Endodermal cell (in vitro differentiated cells): ENCODE results near the gene KCNJ14. TPM values are rescaled to one million over a fixed set of nuclear protein-coding genes. Genes with fewer than 3 reads are reported as not detected.
"Not testable (repeated sequence)": the region's sequence is repeated elsewhere in the genome, so short reads cannot be mapped to it uniquely, and the experiment has no call there.

ENCODE experiments used
- DNase-seq: peaks from one replicate; pipeline ENCODE4 v3.0.0-alpha.2; 2017
- H3K27ac ChIP-seq: 2 replicates; pipeline ENCODE4 v1.5.1; 2013; ENCODE audit warnings: mild to moderate bottlenecking, low read depth, low read length, moderate library complexity
- H3K27me3 ChIP-seq: 2 replicates; pipeline ENCODE4 v1.6.1; 2013; ENCODE audit warnings: mild to moderate bottlenecking, low read length, moderate library complexity; ENCODE audit not compliant: insufficient read depth, control insufficient read depth, poor library complexity, severe bottlenecking
- H3K36me3 ChIP-seq: 2 replicates; pipeline ENCODE4 v1.7.0; 2013; ENCODE audit warnings: mild to moderate bottlenecking, low read length, moderate library complexity; ENCODE audit not compliant: control insufficient read depth, insufficient read depth
- H3K4me1 ChIP-seq: one replicate; pipeline ENCODE4 v1.7.0; 2013; ENCODE audit warnings: low read length; ENCODE audit not compliant: control insufficient read depth, insufficient read depth
- H3K4me3 ChIP-seq: 2 replicates; pipeline ENCODE4 v1.5.1; 2013; ENCODE audit warnings: mild to moderate bottlenecking, low read length, moderate library complexity
- H3K9ac ChIP-seq: 2 replicates; pipeline ENCODE4 v1.6.1; 2013; ENCODE audit warnings: mild to moderate bottlenecking, low read length, moderate library complexity; ENCODE audit not compliant: poor library complexity, severe bottlenecking; ENCODE audit errors: extremely low read depth
- H3K9me3 ChIP-seq: 2 replicates; pipeline ENCODE4 v1.6.1; 2013; ENCODE audit warnings: mild to moderate bottlenecking, low read length, moderate library complexity; ENCODE audit not compliant: control insufficient read depth
- H3K27ac Mint-ChIP-seq: 2 replicates; pipeline ENCODE4 v1.8.0; 2020; ENCODE audit warnings: mixed read lengths
- H3K27me3 Mint-ChIP-seq: 2 replicates; pipeline ENCODE4 v1.8.0; 2021; ENCODE audit warnings: mild to moderate bottlenecking, mixed read lengths; ENCODE audit not compliant: insufficient read depth
- H3K36me3 Mint-ChIP-seq: 2 replicates; pipeline ENCODE4 v1.8.0; 2020; ENCODE audit warnings: low read depth, mixed read lengths
- H3K4me1 Mint-ChIP-seq: 2 replicates; pipeline ENCODE4 v1.8.0; 2020; ENCODE audit warnings: mixed read lengths
- H3K4me3 Mint-ChIP-seq: 2 replicates; pipeline ENCODE4 v1.8.0; 2020; ENCODE audit warnings: mild to moderate bottlenecking, moderate library complexity, mixed read lengths
- H3K9me3 Mint-ChIP-seq: 2 replicates; pipeline ENCODE4 v1.8.0; 2020; ENCODE audit warnings: mild to moderate bottlenecking, mixed read lengths
- CTCF ChIP-seq: fragments of 200-600 bp; sonication (generic); conservative IDR thresholded peaks from 2 replicates; pipeline ENCODE4 v1.5.0; 2021; ENCODE audit warnings: antibody characterized with exemption, mild to moderate bottlenecking
- WGBS, 2 experiments: methylation state at CpG; one replicate each; pipeline versions ENCODE4 v1.1.5 to v1.1.7; 2013; ENCODE audit warnings: missing lambda C conversion rate in 2 of 2, mixed read lengths in 1 of 2; ENCODE audit not compliant: insufficient coverage in 1 of 2, insufficient read length in 1 of 2; 5-methylcytosine and 5-hydroxymethylcytosine counted together
- total RNA-seq, 2 donors: library from RNA; stranded (reverse); fragmentation: NEBNext Ultra II Directional in 1 of 2; extraction: Animal tissue kit (Norgen Biotek cat#: 25700) in 1 of 2; gene quantifications; 2 replicates in 1 of 2; 3 replicates in 1 of 2; pipeline ENCODE4 v1.2.1, GENCODE V29; 2021

Gene KCNJ14
- total RNA-seq, 2 donors from 2014 or later: 0.73 to 1.1 TPM

- peaks cover 43% of the 10 kb centered on the region for H3K36me3 Mint-ChIP-seq
- no peak overlapping the region for H3K27ac Mint-ChIP-seq
These were observed 27.9 kb downstream of the KCNJ14 start for GRCh38 chr19:48483301-48483700.

GRCh38 chr19:48484247-48484893 lies 29.0 kb downstream of the KCNJ14 start:
- Histone ChIP-seq H3K9ac (no peak overlapping the region), H3K27ac (no peak overlapping the region), H3K36me3 (peaks cover 20% of the 10 kb centered on the region), H3K9me3 (no peaks in the 10 kb centered on the region), H3K4me1 (no peaks in the 10 kb centered on the region), H3K4me3 (no peak overlapping the region), H3K27me3 (no peaks in the 10 kb centered on the region)
- DNase-seq: no peak
- H3K9me3 Mint-ChIP-seq: no peaks in the 10 kb centered on the region
- peaks cover 19% of the 10 kb centered on the region for H3K27me3 Mint-ChIP-seq
- TF ChIP-seq CTCF: no peak
- no peaks in the 10 kb centered on the region for H3K4me1 Mint-ChIP-seq
- H3K4me3 Mint-ChIP-seq: no peak overlapping the region
- H3K36me3 Mint-ChIP-seq: peaks cover 39% of the 10 kb centered on the region
- no peak overlapping the region for H3K27ac Mint-ChIP-seq
- 93 to 95% methylated on average over 9 to 16 of the region's 16 CpGs for WGBS, 2 experiments

More at GRCh38 chr19:48483301-48483700, 27.9 kb downstream of the KCNJ14 start:
- H3K9ac ChIP-seq: no peak overlapping the region
- peak; percentile 45 for DNase-seq
- H3K27ac ChIP-seq: peak overlapping the region; percentile 32
- H3K4me3 Mint-ChIP-seq: no peak overlapping the region
- 88 to 100% methylated on average over 1 to 2 of the region's 3 CpGs for WGBS, 2 experiments
- no peaks in the 10 kb centered on the region for H3K4me1 Mint-ChIP-seq
- no peaks in the 10 kb centered on the region for H3K9me3 Mint-ChIP-seq
- TF ChIP-seq CTCF: no peak
- H3K36me3 ChIP-seq: peaks cover 26% of the 10 kb centered on the region
- H3K4me1 ChIP-seq: no peaks in the 10 kb centered on the region
- no peaks in the 10 kb centered on the region for H3K27me3 ChIP-seq
- peaks cover 16% of the 10 kb centered on the region for H3K27me3 Mint-ChIP-seq
- no peak overlapping the region for H3K4me3 ChIP-seq
- no peaks in the 10 kb centered on the region for H3K9me3 ChIP-seq

- H3K27me3 ChIP-seq: peaks cover 3% of the 10 kb centered on the region
- no peak overlapping the region for H3K9ac ChIP-seq
- no peak for DNase-seq
- 94 to 96% methylated on average over 17 to 33 of the region's 37 CpGs for WGBS, 2 experiments
- no peak overlapping the region for H3K4me3 ChIP-seq
- no peak overlapping the region for H3K27ac ChIP-seq
- H3K27ac Mint-ChIP-seq: peak overlapping the region; percentile 35
- H3K36me3 ChIP-seq: peaks cover 13% of the 10 kb centered on the region
- peaks cover 25% of the 10 kb centered on the region for H3K27me3 Mint-ChIP-seq
- no peaks in the 10 kb centered on the region for H3K4me1 ChIP-seq
- H3K9me3 Mint-ChIP-seq: no peaks in the 10 kb centered on the region
- no peaks in the 10 kb centered on the region for H3K9me3 ChIP-seq
- no peaks in the 10 kb centered on the region for H3K4me1 Mint-ChIP-seq
- H3K4me3 Mint-ChIP-seq: no peak overlapping the region
- TF ChIP-seq CTCF: no peak
- peaks cover 32% of the 10 kb centered on the region for H3K36me3 Mint-ChIP-seq
These were observed 29.7 kb downstream of the KCNJ14 start for GRCh38 chr19:48484931-48485612.

GRCh38 chr19:48486706-48487105 lies 31.3 kb downstream of the KCNJ14 start:
- H3K9ac ChIP-seq, H3K4me3 ChIP-seq, H3K9me3 ChIP-seq, DNase-seq, H3K4me3 Mint-ChIP-seq, H3K9me3 Mint-ChIP-seq, H3K36me3 ChIP-seq, H3K4me1 ChIP-seq, H3K27ac Mint-ChIP-seq, H3K4me1 Mint-ChIP-seq, H3K27ac ChIP-seq: not testable (repeated sequence)
- Mint-ChIP-seq H3K36me3 (peaks cover 23% of the 10 kb centered on the region), H3K27me3 (peaks cover 35% of the 10 kb centered on the region)
- H3K27me3 ChIP-seq: peaks cover 11% of the 10 kb centered on the region
- WGBS, 2 experiments: 93 to 100% methylated on average over 5 to 10 of the region's 10 CpGs
